GM18505 (cell line): Measurements from ENCODE around the gene MIB2.
"Not testable (repeated sequence)": the region's sequence is repeated elsewhere in the genome, so short reads cannot be mapped to it uniquely, and the experiment has no call there.

Experiments
- ATAC-seq: cut with Tn5 transposase; IDR thresholded peaks from one replicate; pipeline ENCODE4 v1.9.1; 2021; ENCODE audit not compliant: unreplicated experiment
- POLR2A ChIP-seq: IDR thresholded peaks from 4 replicates; pipeline ENCODE4 v1.6.1; 2011; ENCODE audit warnings: borderline replicate concordance; ENCODE audit not compliant: insufficient read depth, insufficient read length; ENCODE audit errors: extremely low read depth

The MIB2 gene

DNA sequence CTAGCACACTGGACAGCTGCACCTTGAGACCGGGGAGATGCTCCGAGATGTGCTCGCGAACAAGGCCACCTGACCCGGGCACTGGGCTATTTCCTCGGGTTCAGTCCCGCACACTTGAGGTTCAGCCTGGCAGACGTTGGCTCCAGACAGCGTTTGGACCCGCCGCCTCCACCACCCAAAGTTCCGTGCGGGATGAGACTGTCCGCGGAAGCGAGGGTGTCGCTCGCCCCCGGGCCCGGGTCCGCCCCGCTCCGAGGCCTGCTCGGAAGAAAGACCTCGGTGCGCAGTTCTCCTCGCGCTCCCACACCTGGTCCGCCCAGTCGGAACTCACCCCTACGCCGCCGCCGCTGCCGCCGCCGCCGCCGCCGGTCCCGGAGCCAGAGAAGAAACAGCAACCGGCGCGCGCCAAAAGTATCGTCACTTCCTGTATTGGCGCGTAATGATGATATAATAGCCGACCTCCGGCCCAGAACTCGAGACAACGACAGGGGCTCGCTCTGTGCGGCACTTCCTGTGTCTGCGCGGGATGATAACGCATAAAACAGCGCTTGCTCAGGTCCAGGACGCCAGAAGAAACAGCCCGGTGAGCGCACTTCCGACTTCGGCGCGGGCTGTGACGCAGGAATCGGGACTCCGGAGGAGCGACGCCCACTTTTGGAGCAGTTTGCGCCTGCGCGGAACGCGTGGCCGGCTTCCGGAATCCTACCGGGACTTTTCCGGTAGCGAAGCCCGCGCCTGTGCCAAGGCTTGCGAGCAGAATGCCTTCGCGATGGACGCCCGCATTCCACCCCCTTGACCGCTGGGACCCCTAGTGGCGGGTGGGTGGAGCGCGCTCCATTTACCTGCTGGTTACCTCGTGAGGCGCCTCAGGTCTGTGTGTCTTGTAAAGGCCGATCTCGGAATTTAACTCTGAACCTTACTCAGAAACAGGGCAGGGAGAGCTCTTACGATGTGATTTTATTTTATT lies 43.6 kb downstream of the MIB2 start, which contains the start of gene CDK11B:
CDK11B (minus strand) TSS at position 422 of the 967 bp plus-strand sequence. CDS start 1,519 bp downstream, outside the sequence.
- peak; percentile 26 for TF ChIP-seq POLR2A
- ATAC-seq: peak; percentile 82

DNA sequence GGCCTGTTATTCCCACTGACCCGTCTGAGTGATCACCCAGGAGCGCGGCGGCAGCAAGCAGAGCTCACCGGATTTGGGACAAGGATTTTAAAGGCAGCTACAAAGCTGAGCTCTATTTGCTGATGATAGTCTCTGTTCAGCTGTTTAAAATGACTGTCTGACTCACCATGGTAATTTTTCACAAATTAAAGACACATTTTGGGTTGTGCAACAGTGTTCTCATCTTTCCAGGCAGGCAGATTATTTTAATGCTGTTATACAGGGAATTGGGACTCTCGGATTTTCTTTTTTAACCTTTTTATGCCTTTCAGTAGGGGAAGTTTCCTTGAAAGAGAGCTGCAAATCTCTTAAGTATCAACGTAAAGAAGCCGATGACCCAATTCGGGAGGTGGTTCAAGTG lies 47.1 kb downstream of the MIB2 start:
- ATAC-seq: not testable (repeated sequence)

DNA sequence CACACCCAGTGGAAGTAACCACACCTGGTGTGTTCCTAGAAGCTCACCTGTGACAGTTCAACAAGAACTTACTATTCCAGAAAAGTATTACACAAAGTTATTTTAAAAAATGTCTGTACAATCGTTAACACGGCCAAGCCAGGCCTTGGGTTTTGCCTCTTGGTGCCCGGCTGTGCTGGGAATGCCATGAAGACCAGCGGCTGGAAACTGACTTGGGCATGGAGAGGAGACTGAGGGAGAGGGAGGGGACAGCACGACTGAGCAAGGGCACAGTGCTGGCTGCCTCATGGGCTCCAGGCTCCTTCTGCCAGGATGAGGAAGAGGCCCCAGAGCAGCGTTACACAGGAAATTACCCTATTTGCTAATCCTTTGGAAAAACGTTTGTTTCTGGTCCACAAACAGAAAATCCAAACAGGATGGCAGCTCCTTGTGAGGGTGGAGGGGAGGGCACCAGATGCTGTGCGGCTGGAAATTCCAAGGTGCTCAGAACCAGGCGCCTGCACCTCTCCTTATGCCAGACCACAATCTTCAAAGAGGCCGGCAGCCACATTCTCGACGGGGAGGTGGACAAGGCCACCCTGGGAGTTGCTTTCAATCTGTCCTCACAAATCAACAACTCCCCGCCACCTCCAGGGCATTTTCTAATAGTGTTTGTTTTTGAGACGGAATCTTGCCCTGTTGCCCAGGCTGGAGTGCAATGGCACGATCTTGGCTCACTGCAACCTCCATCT lies 47.7 kb downstream of the MIB2 start:
- ATAC-seq: not testable (repeated sequence)

DNA sequence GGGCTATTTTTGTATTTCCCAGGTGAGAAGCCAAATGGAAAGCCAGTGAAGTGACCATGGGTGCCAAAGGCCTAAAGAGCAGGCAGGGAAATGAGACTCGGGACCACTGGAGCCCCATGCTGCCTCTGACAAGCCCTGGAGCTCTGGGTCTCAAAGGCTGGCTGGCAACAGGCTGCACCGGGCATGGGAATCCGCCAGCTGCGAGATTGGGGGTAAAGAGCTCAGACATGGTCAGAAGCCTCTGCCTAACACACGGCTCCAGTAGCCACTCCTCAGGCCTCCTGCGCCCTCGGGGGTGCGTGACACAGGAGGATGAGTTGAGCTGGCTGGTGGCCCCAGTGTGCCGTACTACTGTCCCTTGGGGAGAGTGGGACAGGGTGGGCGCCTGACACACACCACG lies 49.0 kb downstream of the MIB2 start:
- not testable (repeated sequence) for ATAC-seq

DNA sequence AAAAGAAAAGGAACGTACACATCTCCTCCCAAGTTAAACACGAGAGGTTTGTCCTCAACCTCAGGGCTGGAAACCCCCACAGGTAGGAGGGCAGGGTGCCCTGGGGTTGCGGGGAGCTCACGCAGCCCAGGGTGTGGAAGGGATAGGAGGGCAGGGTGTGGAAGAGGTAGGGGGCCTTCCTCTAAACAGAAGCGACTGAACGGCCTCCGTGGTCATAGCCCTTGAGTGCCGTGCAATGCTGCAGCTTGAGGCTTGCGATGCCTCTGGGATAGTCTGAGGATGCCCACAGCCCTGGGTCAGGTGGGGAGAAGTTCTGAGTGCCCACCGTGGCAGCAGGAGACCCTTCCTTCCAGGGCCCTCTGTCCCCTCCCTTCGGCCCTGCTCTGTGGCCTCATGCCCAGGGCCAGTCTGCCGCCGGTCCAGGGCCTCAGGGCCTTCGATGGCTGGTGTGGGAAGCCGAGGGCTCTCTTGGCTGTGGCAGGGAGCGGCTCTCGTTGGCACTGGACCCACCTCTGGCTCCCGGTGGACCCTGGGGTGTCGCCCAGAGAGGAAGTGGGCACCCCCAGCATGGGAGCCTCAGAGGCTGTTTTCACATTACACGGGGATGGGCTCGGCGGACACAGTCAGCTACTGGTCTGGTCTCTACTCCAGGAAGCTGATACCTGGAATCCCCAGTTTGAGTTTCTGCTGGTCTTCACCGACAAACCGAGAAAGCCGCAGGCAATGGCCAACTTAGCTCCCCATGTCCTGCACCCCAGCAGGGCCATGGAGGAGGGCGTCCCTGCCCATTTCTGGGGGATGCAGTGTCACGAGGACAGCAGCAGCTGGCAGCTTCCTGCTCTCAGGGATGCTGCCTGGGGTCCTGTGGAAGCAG lies 49.9 kb downstream of the MIB2 start:
- ATAC-seq: no peak
- no peak for TF ChIP-seq POLR2A

DNA sequence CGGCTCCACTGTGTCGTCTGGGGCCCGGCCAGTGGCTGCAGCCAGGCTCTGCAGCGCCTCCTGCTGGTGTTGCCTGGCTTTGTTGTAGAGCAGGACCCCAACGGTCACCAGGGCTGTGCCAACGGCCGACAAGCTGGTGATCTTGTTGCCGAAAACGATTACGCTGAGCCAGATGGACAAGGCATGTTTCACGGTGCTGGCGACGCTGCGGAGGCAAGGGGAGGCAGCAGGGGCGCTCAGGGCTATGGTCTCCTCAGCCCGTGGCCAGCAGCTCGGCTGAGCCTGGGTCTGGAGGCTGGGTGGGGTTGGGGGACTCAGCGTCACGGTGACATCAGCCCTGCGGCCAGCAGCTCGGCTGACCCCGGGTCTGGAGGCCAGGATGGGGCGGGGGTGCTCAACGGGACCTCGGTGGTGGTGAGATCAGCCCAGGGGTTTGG lies 50.5 kb downstream of the MIB2 start:
- TF ChIP-seq POLR2A: no peak
- ATAC-seq: no peak

DNA sequence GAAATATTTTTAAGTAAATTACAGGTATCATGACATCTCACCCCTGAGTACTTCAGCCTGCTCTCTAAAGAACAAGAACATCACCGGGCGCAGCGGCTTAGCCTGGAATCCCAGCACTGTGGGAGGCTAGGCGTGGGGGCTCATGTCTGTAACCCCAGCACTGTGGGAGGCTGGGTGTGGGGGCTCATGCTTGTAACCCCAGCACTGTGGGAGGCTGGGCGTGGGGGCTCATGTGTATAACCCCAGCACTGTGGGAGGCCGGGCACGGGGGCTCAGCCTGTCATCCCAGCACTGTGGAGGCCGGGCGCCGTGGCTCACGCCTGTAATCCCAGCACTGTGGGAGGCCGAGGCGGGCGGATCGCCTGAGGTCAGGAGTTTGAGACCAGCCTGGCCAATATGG lies 51.2 kb downstream of the MIB2 start:
- TF ChIP-seq POLR2A: no peak
- no peak for ATAC-seq

DNA sequence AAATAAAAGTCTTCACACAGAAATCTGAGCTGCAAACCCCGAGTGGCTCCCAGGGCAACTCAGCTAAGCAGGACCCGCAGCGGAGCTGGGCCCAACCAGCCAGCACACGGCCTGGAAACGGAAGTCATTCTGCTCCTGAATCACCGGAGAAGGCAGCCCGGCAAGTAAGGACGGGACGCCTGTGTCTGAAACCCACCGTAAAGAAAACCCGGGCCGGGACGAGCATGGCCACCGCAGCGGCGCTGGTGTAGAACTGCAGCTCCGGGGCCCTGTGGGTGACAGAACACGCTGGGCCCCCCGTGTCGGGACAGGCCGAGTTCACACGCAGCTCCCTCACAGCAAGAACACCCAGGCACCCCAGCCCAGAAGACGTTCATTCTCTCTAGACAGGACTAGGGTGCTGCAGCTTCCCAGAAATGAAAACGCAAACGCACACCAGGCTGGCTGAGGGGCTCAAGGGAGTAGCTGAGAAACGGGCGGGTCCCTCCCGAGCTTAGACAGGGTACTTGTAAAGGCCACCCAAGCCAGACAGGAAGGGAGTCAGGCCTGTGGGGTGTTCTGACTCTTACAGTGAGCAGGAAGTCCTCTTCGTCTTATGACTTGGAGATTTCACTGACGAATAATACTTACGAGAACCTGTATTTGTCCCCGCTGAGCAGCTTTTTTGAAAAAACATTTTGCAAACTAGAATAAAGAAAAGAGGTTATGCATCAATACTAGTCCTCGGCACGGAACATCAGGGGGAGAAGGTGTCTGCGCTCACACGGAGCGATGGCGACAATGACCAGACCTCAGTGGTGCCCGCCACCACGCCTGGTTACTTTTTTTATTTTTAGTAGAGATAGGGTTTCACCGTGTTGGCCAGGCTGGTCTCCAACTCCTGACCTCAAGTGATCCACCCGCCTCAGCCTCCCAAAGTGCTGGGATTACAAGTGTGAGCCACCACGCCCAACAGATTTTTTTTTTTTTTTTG lies 54.5 kb downstream of the MIB2 start:
- no peak for TF ChIP-seq POLR2A
- ATAC-seq: no peak

DNA sequence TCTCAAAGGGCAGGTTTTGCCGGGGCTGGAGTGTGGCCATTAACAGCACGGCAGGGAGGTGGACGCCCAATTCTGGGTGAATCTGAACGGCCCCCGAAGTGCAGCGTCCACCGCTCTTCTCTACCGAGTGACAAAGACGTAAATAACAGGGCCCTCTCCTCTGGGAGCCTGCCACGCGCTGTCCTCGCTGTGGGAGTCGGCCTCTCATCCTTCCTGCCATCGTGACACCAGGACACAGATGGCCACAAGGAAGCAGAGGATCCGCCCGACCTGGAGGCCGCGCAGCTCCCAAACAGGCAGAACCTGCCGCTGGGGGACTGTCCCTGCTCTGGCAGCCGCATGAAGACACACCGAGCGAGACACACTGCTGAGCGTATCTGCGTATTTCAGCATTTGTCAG lies 55.6 kb downstream of the MIB2 start:
- no peak for ATAC-seq
- TF ChIP-seq POLR2A: no peak

DNA sequence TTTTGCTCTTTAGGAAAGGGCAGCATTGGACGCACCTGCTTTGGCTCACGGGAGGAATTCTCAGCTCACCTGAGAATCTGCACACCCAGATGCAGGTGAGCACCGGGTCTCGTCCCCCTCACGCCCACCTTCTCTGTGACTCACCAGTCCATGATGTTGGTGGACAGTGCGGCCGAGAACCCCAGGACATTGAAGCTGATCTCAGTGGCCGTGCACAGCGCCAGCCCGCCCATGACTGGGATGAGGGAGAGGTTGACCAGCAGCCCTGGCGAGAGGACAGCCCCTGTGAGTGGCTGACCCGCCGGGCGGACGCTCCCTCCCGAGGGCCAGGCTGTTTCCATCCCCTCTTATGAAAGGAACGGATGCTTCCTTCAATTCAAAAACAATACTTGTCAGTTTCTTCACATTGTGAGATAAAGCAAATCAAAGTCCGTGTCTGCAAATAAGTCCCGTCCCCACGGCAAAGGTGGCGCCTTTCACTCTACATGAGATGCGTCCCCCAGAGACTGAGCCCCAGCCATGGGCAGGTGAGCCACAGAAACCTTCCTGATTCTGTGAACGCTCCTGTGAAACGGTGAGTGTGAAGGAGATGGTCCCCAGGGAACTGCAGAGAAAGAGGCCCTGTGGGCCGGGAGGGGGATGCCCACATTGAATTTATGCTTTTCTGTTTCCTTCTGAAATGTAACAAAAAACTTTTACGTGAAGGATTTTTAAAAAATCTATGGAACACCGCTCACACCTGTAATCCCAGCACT lies 56.2 kb downstream of the MIB2 start:
- ATAC-seq: no peak
- no peak for TF ChIP-seq POLR2A

DNA sequence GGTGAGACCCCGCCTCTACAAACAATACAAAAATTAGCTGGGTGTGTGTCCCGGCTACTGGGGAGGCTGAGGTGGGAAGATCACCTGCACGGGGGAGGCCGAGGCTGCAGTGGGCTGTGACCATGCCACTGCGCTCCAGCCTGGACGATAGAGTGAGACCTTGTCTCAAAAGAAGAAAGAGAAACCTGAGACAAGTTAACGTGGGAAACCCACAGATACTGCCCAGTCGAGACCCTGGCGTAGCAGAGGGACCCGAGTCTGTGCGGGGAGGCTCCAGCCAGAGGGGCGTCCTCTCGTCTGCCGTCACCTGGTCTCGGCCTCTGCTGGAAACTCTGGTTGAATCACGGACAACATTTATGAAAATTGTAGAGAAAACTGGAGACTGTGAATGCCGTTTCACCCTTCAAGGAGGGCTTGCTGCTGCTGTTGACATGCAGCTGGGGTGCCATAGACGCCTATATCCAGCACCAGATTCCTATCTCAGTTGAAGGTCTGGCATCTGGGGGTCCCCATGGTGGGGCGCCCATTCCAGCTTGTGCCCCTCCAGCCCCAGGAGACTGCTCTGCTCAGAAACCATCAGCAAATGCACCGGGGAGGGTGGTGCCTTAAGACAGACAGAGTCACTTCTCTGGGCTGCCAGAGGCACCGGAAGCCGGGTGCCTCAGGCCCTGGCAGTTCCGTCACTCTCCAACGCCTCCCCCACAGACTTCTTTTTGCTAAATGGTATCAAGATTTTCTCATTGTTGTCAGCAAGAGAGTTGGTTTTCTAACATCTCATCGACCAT lies 57.1 kb downstream of the MIB2 start:
- TF ChIP-seq POLR2A: no peak

DNA sequence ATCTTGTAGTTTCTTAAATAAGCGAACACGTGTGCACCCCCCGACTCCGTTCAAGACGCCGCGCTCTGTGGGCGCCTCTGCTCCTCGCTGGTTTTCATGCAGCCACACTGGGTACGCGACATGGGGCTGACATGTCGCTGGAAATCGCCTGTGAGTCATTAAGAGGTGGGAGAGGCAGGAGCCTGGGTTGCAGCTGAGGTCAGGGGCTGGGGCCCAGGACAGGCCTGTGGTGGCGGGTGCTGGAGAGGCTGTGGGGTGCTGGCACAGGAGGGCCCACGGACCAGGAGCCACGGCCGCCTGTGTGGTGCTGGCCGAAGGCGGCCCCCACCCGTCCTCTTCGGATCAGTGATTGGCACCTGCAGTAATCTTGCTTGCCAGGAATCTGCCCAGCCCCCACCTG lies 59.5 kb downstream of the MIB2 start:
- ATAC-seq: not testable (repeated sequence)

More for the DNA sequence above, 57.1 kb downstream of the MIB2 start:
- no peak for ATAC-seq

DNA sequence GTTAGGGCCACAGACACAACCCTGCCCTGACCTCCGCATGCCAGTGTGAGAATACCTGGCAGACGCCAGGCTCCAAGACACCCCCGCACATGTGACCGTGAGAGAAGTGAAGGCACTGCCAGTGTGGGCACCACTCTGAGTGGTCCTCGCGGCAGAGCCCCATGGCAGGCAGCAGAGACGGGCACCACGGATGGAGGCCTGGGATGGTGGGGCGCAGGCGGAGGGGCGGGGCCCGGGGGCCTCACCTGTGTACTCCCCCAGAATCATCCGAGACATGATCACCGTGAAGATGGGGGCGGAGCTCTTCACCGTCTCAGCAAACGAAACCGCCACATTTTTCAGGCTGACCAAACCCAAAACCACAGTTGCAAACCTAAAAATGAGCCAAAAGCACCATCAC lies 59.9 kb downstream of the MIB2 start:
- not testable (repeated sequence) for ATAC-seq

DNA sequence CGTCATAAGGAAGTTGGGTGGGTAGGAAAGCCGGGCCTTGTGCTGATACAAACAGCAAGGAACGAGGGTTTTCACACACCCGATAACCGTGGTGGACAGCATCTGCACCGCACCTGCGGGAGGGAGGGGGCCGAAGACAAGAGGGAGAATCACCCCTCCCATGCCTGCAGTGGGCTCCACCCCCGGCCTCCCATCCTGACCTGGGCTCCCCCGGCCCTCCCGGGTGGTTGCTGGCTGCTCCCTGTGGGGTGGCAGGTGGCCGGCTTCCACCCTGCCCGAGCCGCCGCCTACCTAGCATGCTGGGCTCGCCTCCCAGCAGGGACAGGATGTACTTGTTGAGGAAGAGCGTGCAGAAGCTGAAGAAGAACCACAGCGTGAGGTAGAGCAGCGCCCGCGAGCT lies 60.8 kb downstream of the MIB2 start:
- not testable (repeated sequence) for ATAC-seq
